Suprapubic skin (tissue), 4 donors: Measurements from ENCODE around the gene IMP4. TPM values are rescaled to one million over a fixed set of nuclear protein-coding genes. Genes with fewer than 3 reads are reported as not detected.
A peak's percentile ranks its signal among the peaks of the same experiment; 100 is the strongest.

ENCODE experiments used
- DNase-seq, 2 donors: peaks; one replicate each; pipeline ENCODE4 v3.0.0-alpha.2; 2019; ENCODE audit warnings: low spot score in 2 of 2
- H3K27ac ChIP-seq: fragments of 200-600 bp; sonication (generic); one replicate; pipeline ENCODE4 v1.5.1; 2019
- H3K27me3 ChIP-seq: fragments of 200-600 bp; sonication (generic); one replicate; pipeline ENCODE4 v1.5.1; 2019
- H3K36me3 ChIP-seq: fragments of 200-600 bp; sonication (generic); one replicate; pipeline ENCODE4 v1.5.1; 2019
- H3K4me1 ChIP-seq: fragments of 200-600 bp; sonication (generic); one replicate; pipeline ENCODE4 v1.5.1; 2019
- H3K4me3 ChIP-seq: fragments of 200-600 bp; sonication (generic); one replicate; pipeline ENCODE4 v1.5.1; 2019; ENCODE audit warnings: mild to moderate bottlenecking
- H3K9me3 ChIP-seq: fragments of 200-600 bp; sonication (generic); one replicate; pipeline ENCODE4 v1.5.1; 2019
- CTCF ChIP-seq, 2 donors: fragments of 200-600 bp in 1 of 2; fragments of 450-650 bp in 1 of 2; sonication (generic) in 1 of 2; IDR thresholded peaks; one replicate each; pipeline ENCODE4 v1.5.1; 2016 to 2019; ENCODE audit warnings: antibody characterized with exemption in 2 of 2, mild to moderate bottlenecking in 1 of 2, moderate library complexity in 1 of 2
- EP300 ChIP-seq: sonication (generic); formaldehyde crosslinking; IDR thresholded peaks from one replicate; pipeline ENCODE4 v1.6.1; 2017; ENCODE audit warnings: antibody characterized with exemption
- POLR2A ChIP-seq, 2 donors: fragments of 450-650 bp; IDR thresholded peaks; one replicate each; pipeline ENCODE4 v1.6.1; 2017; ENCODE audit warnings: antibody characterized with exemption in 2 of 2, mild to moderate bottlenecking in 2 of 2, moderate library complexity in 2 of 2
- POLR2AphosphoS5 ChIP-seq, 3 donors: sonication (generic); formaldehyde crosslinking; IDR thresholded peaks; one replicate each; pipeline ENCODE4 v1.6.1; 2017; ENCODE audit warnings: antibody characterized with exemption in 3 of 3
- WGBS: methylation state at CpG from one replicate; pipeline ENCODE4 v1.1.5; 2018; 5-methylcytosine and 5-hydroxymethylcytosine counted together
- total RNA-seq, 4 donors: library from RNA; depleted of rRNA; stranded (reverse); fragments of >200 nt; gene quantifications; one replicate each; pipeline ENCODE4 v1.1.0, GENCODE V29; 2016

IMP4 gene, protein sequence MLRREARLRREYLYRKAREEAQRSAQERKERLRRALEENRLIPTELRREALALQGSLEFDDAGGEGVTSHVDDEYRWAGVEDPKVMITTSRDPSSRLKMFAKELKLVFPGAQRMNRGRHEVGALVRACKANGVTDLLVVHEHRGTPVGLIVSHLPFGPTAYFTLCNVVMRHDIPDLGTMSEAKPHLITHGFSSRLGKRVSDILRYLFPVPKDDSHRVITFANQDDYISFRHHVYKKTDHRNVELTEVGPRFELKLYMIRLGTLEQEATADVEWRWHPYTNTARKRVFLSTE
- total RNA-seq, result 100 to 1,000 TPM in 2 of 4 donors, 10 to 100 TPM in 2; 84.0 to 125 (median 98.8) TPM

- TF ChIP-seq EP300 (no peak), CTCF (IDR thresholded peaks at IDR 0.05) (peak in 1 of 2 donors; percentile 30), POLR2A (IDR thresholded peaks at IDR 0.05) (peak in 1 of 2 donors; percentile 27)
- under 1% methylated on average over 28 of the region's 60 CpGs for WGBS
- Histone ChIP-seq H3K4me1 (peaks cover 21% of the 10 kb centered on the region), H3K27me3 (no peaks in the 10 kb centered on the region), H3K4me3 (peak within 1 kb of the TSS; percentile 68), H3K27ac (peak within 1 kb of the TSS; percentile 94), H3K9me3 (no peaks in the 10 kb centered on the region), H3K36me3 (peaks cover 56% of the 10 kb centered on the region)
- DNase-seq, result peak; percentile 98
Measured at GRCh38 chr2:130342533-130343275, at the start of gene IMP4. IMP4 (plus strand) TSS chr2:130342897; CDS start chr2:130342933, 36 bp downstream.

DNA sequence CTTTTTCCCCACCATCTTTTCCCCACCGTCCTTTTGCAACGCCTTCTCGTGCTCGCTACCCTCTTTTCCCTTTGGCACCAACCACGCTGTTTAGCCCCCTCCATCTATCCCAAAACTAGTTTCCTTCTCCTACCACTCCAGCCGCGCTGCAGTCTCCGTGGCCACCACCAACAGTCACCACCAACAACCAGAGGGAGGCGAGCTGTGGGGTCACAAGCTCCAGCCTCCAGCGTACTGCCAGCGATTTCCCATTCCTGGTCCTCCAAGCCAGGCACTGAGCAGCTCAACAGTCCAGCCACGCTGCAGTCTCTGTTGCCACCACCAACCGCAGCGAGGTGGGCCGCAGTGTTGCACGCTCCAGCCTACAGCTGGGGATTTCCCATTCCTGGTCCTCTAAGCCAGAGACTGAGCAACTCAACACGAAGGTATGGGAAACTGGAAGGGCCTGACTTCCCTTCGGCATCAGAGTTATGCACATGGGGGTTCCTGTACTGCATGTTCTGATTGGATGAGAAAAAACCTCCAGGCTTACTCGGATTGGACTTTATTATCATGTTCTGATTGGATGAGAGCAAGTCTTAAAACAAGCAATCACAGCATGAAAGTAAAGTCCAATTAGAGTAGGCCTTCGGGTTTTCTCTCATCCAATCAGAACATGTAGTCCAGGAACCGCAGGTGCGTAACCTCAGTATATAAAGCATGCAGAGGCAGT is 42.3 kb upstream of the IMP4 start:
- no peak for DNase-seq
- no peaks in the 10 kb centered on the region for H3K4me1 ChIP-seq
- H3K36me3 ChIP-seq, result no peaks in the 10 kb centered on the region
- 70% methylated on average over 20 of the region's 22 CpGs for WGBS
- H3K4me3 ChIP-seq, result no peak overlapping the region
- H3K27ac ChIP-seq, result no peak overlapping the region
- H3K9me3 ChIP-seq, result no peaks in the 10 kb centered on the region
- peaks cover 32% of the 10 kb centered on the region for H3K27me3 ChIP-seq
- TF ChIP-seq CTCF (IDR thresholded peaks at IDR 0.05) (no peak), POLR2A (IDR thresholded peaks at IDR 0.05) (no peak), POLR2AphosphoS5 (IDR thresholded peaks at IDR 0.05) (no peak), EP300 (no peak)

- 89% methylated on average over 13 of the region's 13 CpGs for WGBS
- no peak overlapping the region for H3K27ac ChIP-seq
- H3K9me3 ChIP-seq, result no peaks in the 10 kb centered on the region
- TF ChIP-seq POLR2A (IDR thresholded peaks at IDR 0.05) (no peak), CTCF (IDR thresholded peaks at IDR 0.05) (no peak), POLR2AphosphoS5 (IDR thresholded peaks at IDR 0.05) (no peak), EP300 (no peak)
- H3K4me1 ChIP-seq, result no peaks in the 10 kb centered on the region
- H3K27me3 ChIP-seq, result peaks cover 29% of the 10 kb centered on the region
- no peak overlapping the region for H3K4me3 ChIP-seq
- no peaks in the 10 kb centered on the region for H3K36me3 ChIP-seq
- DNase-seq, result no peak
Measured at GRCh38 chr2:130300970-130301348, 41.7 kb upstream of the IMP4 start.

- no peaks in the 10 kb centered on the region for H3K36me3 ChIP-seq
- H3K27me3 ChIP-seq, result peaks cover 25% of the 10 kb centered on the region
- no peak overlapping the region for H3K4me3 ChIP-seq
- no peak for DNase-seq
- no peaks in the 10 kb centered on the region for H3K9me3 ChIP-seq
- no peak overlapping the region for H3K27ac ChIP-seq
- TF ChIP-seq EP300 (no peak), POLR2AphosphoS5 (IDR thresholded peaks at IDR 0.05) (no peak), CTCF (IDR thresholded peaks at IDR 0.05) (no peak), POLR2A (IDR thresholded peaks at IDR 0.05) (no peak)
- H3K4me1 ChIP-seq, result no peaks in the 10 kb centered on the region
- WGBS, result 73% methylated on average over 12 of the region's 12 CpGs
Measured at GRCh38 chr2:130302164-130302886, 40.4 kb upstream of the IMP4 start.
